Smooth muscle cell of the brain vasculature (primary cell): ENCODE data around the gene PRKD1.

Source experiments
- DNase-seq: peaks from one replicate; pipeline ENCODE4 v3.0.0-alpha.2; 2012; ENCODE audit warnings: low read depth, low spot score

Gene PRKD1

GRCh38 chr14:29838752-29839151 lies 88.9 kb downstream of the PRKD1 start:
- DNase-seq, result no peak

GRCh38 chr14:29836395-29836794 lies 91.3 kb downstream of the PRKD1 start:
- DNase-seq, result no peak

GRCh38 chr14:29832042-29832441 lies 95.6 kb downstream of the PRKD1 start:
- no peak for DNase-seq

- no peak for DNase-seq
Measured at GRCh38 chr14:29829851-29830250, 97.8 kb downstream of the PRKD1 start.

GRCh38 chr14:29823816-29824215 lies 103.8 kb downstream of the PRKD1 start:
- no peak for DNase-seq

- no peak for DNase-seq
Measured at GRCh38 chr14:29822430-29822709, 105.3 kb downstream of the PRKD1 start.

- DNase-seq, result no peak
Measured at GRCh38 chr14:29821661-29822429, 105.8 kb downstream of the PRKD1 start.

- no peak for DNase-seq
Measured at GRCh38 chr14:29821242-29821641, 106.4 kb downstream of the PRKD1 start.

- no peak for DNase-seq
Measured at GRCh38 chr14:29820785-29821184, 106.9 kb downstream of the PRKD1 start.

GRCh38 chr14:29817767-29818405 lies 109.8 kb downstream of the PRKD1 start:
- no peak for DNase-seq

GRCh38 chr14:29815016-29815674 lies 112.5 kb downstream of the PRKD1 start:
- DNase-seq, result no peak

GRCh38 chr14:29814156-29815015 lies 113.3 kb downstream of the PRKD1 start:
- no peak for DNase-seq

GRCh38 chr14:29810682-29811081 lies 117.0 kb downstream of the PRKD1 start:
- DNase-seq, result no peak

- no peak for DNase-seq
Measured at GRCh38 chr14:29810064-29810463, 117.6 kb downstream of the PRKD1 start.

GRCh38 chr14:29806124-29806517 lies 121.5 kb downstream of the PRKD1 start:
- no peak for DNase-seq

- peak; percentile 32 for DNase-seq
Measured at GRCh38 chr14:29805415-29806123, 122.1 kb downstream of the PRKD1 start.

- DNase-seq, result no peak
Measured at GRCh38 chr14:29804481-29805266, 123.0 kb downstream of the PRKD1 start.

- DNase-seq, result no peak
Measured at GRCh38 chr14:29803045-29803444, 124.6 kb downstream of the PRKD1 start.

- DNase-seq, result no peak
Measured at GRCh38 chr14:29802211-29802610, 125.4 kb downstream of the PRKD1 start.

GRCh38 chr14:29800961-29801360 lies 126.7 kb downstream of the PRKD1 start:
- DNase-seq, result no peak
